Activated CD4-positive, alpha-beta T cell treated with anti-CD3 and anti-CD28 coated beads, Interleukin-2, amount 50 U/mL, for 24 hours (primary cell): ENCODE results near the gene CISTR.

ENCODE experiments used
- DNase-seq, 2 donors: peaks; one replicate each; pipeline ENCODE4 v3.0.0-alpha.2; 2020; ENCODE audit warnings: low read depth in 1 of 2, low spot score in 1 of 2

Gene CISTR

DNA sequence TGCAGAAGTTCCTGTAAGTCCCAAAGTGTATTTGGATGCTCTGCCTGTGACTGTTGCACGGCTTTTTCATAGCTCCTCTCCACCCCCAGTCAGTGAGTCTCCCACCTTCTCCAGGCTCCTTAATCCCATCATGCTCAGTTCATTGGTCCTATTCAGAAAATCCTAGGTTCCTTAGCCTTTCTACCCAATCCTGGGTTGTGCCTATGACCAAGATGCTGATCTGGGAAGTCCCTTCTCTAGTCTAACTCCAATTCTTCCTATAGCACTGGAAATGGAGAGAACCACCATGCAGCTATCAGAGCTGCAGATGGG, 7.7 kb downstream of the CISTR start:
- no peak for DNase-seq

GRCh38 chr12:53743266-53744129, 8.3 kb downstream of the CISTR start:
- peak in 1 of 2 donors; percentile 62 for DNase-seq

DNA sequence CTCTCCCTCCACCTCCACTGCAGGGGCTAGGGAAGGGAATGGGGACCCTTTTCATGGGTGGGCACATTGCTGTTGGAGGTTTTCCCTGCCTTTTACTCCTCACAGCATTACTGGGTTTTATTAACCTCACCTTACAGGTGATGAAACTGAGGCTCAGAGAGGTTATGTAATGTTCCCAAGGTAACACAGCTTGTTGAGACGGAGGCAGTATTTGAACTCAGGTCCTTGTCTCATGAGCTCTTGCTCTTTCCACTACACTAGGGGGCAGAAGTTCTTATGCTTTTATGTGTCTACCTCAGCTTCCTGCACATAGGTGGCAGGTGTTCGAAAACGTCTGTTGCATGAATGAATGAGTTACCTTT, 11.7 kb downstream of the CISTR start:
- no peak for DNase-seq

- no peak for DNase-seq
These were observed 12.3 kb downstream of the CISTR start for GRCh38 chr12:53739214-53740129.

GRCh38 chr12:53738406-53739213, 13.2 kb downstream of the CISTR start:
- DNase-seq = no peak

DNA sequence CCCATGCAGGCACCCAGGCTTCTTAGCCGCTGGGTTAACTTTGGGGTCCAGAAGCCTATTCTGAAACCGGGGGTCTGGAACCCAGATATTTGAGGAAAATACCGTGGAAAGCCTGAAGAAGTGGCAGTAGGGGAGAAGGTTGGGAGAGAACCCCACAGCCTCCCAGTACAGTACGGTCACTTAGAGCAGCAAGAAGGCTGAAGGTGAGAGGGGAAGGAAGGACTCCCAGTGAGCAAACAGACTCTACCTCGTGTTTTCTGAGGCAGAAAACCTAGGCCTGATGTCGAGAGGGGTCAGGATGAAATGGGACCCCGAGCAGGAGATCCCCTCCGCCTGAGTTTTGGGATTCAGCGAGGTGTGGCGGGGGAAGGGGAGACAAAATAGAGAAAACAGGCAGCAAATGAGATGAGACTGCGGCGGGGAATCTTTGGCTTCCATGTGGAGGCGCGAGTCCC, 13.8 kb downstream of the CISTR start:
- DNase-seq = no peak

DNA sequence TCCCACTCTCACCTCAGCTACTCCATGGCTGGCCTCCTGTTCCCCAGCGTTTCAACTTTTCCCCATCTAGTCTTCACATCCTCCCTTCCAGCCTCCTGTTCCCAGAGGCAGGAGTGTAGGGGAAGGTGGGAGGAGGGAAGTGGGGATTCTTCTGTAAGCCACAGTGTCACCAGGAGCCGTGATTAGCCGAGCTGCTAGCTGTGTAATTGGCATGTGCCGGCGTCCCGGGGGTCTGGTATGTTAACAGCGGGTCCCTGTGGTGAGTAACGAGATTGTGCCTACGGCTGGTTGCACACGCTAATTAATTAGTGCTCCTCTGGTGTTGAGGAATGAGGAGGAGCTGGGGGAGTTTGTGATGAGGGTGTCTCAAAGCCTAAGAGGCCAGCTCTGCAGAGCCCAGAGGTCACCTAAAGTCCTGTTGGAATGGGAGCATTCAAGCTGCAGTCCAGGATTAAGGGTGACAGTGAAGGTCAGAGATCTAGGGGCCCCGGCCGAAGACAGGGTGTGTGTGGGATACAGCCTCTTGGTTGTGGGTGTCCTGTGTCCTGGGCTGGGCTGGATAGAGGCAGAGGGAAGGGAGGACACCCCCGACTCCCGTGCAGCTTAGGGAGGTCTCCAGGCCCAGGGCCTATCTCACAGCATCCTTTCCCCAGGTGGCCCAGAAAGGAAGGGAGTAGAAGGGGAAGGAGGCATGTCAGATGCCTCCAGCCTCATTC, 14.5 kb downstream of the CISTR start:
- no peak for DNase-seq

DNA sequence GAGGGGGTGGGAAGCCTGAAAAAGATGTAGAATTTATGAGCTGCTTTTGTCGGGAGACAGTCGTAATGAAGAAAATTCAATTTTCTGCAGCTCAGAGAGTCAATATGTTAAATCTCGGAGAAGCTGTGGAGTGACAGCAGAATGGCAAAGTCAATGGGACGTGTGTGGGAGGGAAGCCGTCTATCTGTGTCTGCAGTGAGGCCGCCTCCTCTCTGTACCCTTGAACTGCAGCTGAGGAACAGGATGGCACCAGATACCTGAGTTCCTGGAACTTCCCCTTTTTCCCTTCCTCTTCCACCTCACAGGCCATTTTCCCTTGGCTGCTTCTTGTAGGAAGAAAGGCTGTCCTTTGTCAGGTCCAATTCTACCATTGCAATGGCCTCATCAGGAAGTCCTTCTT, 15.2 kb downstream of the CISTR start:
- DNase-seq = no peak

DNA sequence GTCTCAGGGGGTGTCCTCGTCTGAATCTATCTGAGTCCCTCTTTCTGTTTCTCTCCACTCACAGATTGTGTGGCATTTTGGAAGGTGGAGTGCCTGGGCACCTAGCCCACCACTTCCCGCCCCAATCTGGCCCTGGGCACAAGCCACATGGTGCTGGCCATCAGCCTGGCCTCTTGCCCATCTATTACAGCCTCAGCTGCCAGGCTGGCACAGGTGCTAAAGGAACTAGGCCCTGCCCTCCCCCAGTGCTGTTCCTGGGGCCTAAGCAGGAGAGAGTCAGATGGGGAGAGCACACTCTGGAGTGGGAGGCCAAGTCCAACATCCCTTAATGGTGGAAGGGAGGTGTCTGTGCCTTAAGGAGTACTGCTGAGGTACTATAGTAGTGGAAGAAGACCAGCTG, 16.2 kb downstream of the CISTR start:
- no peak for DNase-seq

DNA sequence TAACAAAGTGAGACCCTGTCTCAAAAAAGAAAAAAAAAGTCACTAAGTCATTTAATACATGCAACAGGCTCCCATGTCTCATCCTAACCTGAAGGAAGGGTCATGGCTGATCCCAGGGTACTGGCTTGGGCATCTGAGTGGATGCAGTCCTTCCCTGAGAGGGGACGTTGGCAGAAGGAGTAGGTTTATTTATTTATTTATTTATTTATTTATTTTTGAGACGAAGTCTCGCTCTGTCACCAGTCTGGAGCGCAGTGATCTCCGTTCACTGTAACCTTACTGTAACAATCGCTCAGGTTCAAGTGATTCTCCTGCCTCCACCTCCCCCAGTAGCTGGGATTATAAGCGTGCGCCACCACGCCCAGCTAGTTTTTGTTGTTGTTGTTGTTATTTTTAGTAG, 17.4 kb downstream of the CISTR start:
- DNase-seq = no peak

- no peak for DNase-seq
These were observed 18.0 kb downstream of the CISTR start for GRCh38 chr12:53733807-53734200.

GRCh38 chr12:53733051-53733806, 18.6 kb downstream of the CISTR start:
- no peak for DNase-seq

- DNase-seq = no peak
These were observed 22.1 kb downstream of the CISTR start for GRCh38 chr12:53729644-53730043.

DNA sequence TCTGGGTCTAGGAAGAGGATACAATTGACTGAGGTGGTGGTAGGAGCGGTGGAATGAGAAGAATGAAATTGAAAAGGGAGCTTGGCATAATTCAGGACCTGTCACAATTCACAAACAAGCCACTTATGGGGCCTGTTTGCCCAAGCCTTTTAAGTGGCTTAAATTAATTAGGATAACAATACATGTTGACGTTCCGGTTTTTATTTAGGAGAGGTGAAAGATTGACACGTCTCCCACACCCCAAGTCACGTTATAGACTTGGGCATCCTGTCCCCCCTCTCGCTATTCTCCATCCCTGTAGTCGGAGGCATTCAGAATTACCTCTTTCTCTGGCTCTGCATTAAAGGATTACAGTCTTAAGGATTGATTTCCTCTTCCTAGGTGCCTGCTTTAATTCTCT, 23.6 kb downstream of the CISTR start:
- DNase-seq = no peak

- DNase-seq = peak; percentile 87 to 96
These were observed 24.3 kb downstream of the CISTR start, which contains the start of gene CALCOCO1 for GRCh38 chr12:53727310-53728041. TSS of gene CALCOCO1 (minus strand) at chr12:53727452. CDS start at chr12:53725242, 2,210 bp downstream.

- no peak for DNase-seq
These were observed 24.9 kb downstream of the CISTR start for GRCh38 chr12:53726946-53727309.

GRCh38 chr12:53726341-53726740, 25.4 kb downstream of the CISTR start:
- no peak for DNase-seq

- DNase-seq = no peak
These were observed 26.0 kb downstream of the CISTR start for GRCh38 chr12:53725824-53726223.

DNA sequence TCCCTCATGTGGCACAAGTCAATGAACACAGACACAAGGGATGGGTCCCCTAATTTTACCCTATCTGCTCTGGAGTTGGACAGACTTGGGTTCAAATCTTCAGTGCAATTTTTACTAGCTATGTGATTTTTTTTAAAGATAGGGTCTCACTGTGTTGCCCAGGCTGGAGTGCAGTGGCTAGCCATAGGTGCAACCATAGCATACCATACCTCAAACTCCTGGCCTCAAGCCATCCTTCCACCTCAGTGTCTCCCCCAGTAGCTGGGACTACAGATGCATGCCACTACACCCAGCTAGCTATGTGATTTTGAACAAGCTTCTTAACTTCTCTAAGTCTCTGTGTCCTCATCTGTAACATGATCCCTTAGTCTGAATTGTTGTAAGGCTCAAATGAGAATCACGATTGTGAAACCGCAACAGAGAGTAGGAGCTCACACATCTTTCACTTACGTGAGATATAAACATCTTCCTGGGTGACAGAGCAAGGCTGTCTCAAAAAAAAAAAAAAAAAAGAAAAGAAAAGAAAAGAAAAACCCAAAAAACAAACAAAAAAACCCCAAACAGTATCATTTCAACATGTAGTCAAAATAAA, 29.2 kb downstream of the CISTR start:
- no peak for DNase-seq
